Activated naive CD8-positive, alpha-beta T cell treated with anti-CD3 and anti-CD28 coated beads for 36 hours (primary cell): ENCODE measurements around the gene WHAMM. TPM values are rescaled to one million over a fixed set of nuclear protein-coding genes. Genes with fewer than 3 reads are reported as not detected.

Source experiments
- DNase-seq: peaks from one replicate; pipeline ENCODE4 v3.0.0; 2021
- H3K27ac Mint-ChIP-seq: one replicate; pipeline ENCODE4 v1.8.0; 2022; ENCODE audit warnings: mild to moderate bottlenecking, moderate library complexity, mixed read lengths
- H3K27me3 Mint-ChIP-seq: one replicate; pipeline ENCODE4 v1.8.0; 2022; ENCODE audit warnings: mild to moderate bottlenecking, mixed read lengths
- H3K36me3 Mint-ChIP-seq: one replicate; pipeline ENCODE4 v1.8.0; 2021; ENCODE audit warnings: mild to moderate bottlenecking, mixed read lengths
- H3K4me1 Mint-ChIP-seq: one replicate; pipeline ENCODE4 v1.8.0; 2021; ENCODE audit warnings: mixed read lengths
- H3K4me3 Mint-ChIP-seq: one replicate; pipeline ENCODE4 v1.8.0; 2022; ENCODE audit warnings: mild to moderate bottlenecking, moderate library complexity, mixed read lengths
- H3K9me3 Mint-ChIP-seq: one replicate; pipeline ENCODE4 v1.8.0; 2022; ENCODE audit warnings: mixed read lengths
- total RNA-seq, 2 experiments: library from RNA; stranded (reverse); gene quantifications; one replicate each; pipeline ENCODE4 v1.2.3, GENCODE V29; 2021

The WHAMM gene
- total RNA-seq, 2 experiments from 2014 or later, result 6.5 to 7.6 TPM

DNA sequence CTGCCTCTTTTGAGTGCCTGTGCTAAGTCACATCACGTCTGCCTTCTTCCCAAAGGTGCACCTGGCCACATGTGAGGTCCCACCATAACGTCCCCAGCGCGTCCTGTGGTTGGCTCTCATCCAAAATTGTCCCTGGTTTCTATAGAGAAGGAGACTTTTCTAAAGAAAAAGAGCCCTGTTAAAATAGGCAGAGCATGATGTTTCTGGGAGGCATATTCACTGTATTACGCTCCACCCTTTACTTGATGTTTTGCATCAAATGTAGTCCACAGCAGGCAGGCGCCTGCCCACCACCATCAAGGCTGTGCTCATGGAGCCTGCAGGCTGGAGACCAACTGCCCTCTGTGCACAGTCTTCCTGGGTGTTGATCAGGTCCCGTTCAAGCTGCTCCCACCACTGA, 36.3 kb downstream of the WHAMM start:
- no peak for DNase-seq
- peaks cover 10% of the 10 kb centered on the region for H3K4me1 Mint-ChIP-seq
- no peaks in the 10 kb centered on the region for H3K9me3 Mint-ChIP-seq
- H3K36me3 Mint-ChIP-seq, result peaks cover 1% of the 10 kb centered on the region
- no peak overlapping the region for H3K27ac Mint-ChIP-seq
- no peak overlapping the region for H3K4me3 Mint-ChIP-seq
- H3K27me3 Mint-ChIP-seq, result peaks cover 4% of the 10 kb centered on the region

DNA sequence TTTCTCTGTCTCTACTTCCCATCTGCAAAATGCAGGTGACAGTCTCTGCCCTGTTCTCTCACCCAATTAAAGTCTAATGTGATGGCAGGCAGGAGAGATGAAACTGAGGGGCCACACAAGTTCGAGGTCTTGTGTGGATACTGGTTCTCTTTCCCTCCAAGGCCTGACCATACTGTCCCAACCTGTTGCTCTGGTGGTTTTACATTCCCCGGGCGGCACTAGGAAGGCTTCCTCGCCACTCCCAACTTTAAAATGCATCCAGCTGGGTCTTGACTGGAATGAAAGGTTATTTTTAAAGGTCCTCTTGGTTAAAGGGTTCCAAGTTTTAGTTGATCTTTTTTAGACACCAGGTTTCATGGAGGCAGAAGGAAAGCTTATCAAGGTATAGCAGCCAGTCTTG, 37.2 kb downstream of the WHAMM start:
- no peak for DNase-seq
- Mint-ChIP-seq H3K27ac (no peak overlapping the region), H3K36me3 (peaks cover 1% of the 10 kb centered on the region), H3K27me3 (peaks cover 4% of the 10 kb centered on the region), H3K9me3 (no peaks in the 10 kb centered on the region), H3K4me3 (no peak overlapping the region), H3K4me1 (peaks cover 10% of the 10 kb centered on the region)

DNA sequence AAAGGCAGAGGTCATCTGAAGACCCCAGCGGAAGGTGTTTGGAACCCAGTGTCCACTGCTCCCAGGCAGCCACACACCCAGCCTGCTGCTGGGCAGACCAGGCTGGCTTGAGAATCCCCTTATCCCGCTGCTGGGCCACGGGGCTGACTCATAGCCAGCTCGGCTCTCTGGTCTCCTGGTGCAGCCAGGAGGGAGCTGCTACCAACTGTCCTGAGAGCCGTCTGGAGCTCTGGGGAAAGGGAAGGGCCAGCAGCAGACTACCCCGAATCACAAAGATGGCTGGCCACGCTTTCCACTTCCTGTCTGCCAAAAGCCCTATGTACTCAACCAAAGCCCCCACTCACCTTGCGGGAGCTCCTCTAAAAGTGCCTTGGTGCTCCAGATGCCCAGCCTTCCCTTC, 38.3 kb downstream of the WHAMM start:
- peaks cover 4% of the 10 kb centered on the region for H3K27me3 Mint-ChIP-seq

DNA sequence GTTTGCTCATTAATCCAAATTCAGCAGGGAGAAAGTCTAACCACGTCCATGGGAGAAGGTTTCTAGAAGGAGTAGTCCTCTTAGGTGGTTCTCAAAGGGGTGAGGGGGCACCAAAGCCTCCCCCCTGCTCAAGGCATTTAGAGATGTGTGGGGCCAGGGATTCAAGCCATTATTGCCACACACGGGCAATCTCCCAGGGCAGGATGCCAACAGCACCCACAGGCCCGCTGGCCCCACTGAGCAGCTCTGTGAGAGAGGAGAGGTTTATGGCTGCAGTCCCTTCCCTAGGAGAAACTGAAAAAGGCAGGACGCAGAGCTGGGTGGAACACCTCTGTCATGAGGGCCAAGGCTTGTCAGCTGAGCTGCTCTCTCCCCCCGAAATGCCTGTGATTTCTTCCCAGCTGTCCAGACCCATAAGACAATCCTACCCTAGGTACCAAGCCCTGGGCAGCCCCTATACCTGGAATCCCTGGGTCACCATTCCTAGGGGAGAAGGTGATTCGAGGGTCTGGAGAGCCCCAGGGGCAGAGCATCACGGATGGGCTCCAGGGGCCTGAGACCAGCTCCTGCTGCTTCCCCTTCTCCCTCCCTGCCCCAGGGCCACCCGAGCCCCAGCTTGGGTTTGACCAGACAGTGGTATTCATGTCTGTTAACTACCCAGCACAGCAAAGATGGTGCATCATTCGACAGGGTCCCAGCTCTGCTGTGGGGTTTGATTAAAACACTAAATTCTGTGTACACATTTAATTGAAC, 39.0 kb downstream of the WHAMM start:
- no peak overlapping the region for H3K4me3 Mint-ChIP-seq

More for the DNA sequence above, 38.3 kb downstream of the WHAMM start:
- H3K36me3 Mint-ChIP-seq, result peaks cover 1% of the 10 kb centered on the region
- no peak for DNase-seq
- H3K4me1 Mint-ChIP-seq, result peaks cover 10% of the 10 kb centered on the region
- no peak overlapping the region for H3K4me3 Mint-ChIP-seq
- H3K27ac Mint-ChIP-seq, result no peak overlapping the region
- no peaks in the 10 kb centered on the region for H3K9me3 Mint-ChIP-seq

DNA sequence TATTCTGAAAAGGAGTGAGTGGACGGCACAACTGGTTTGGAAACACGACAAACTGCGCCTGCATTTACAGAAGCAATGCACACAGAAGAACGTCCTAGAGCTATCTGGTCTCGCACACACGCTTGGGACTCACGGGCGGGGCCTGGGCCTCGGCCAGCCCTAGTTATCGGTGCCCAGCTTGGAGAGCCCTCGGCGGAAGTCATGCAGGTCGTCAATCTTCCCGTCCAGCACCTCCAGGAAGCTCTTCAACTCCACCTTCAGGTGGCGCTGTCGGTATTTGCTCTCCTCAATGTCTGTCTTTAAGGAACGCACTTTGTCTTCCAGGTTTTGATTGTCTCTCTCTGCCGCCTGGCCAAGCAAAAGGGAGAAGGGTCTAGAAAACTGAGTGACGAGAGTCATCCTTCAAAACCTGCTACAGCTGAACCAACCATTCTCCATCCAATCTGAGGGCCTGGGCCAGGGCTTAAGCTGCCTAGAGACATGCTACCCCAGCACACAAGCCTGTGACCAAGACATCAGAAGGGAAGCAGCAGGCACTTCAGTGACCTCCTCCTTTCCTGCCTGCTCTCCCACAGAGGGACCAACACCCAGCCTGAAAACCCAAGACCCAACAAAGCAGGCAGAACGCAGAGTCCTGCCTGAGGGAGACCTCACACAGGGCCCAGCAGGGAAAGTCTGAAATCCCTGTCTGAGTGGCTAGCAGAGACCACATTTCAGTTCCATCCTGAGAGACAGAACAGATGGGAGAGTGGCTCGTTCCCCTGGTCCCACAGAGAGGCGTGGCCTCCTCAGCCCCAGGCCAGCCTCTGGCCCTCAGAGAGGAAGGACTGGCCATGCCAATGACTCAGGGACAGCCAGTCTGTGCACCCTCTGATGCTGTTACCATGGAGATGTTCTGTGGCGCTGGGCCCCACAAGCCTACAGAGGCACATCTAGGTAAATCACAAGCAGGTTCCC, 40.4 kb downstream of the WHAMM start:
- Mint-ChIP-seq H3K36me3 (no peaks in the 10 kb centered on the region), H3K4me3 (no peak overlapping the region), H3K27ac (no peak overlapping the region), H3K27me3 (peaks cover under 1% of the 10 kb centered on the region), H3K4me1 (peaks cover 16% of the 10 kb centered on the region), H3K9me3 (no peaks in the 10 kb centered on the region)
- DNase-seq, result peak; percentile 54

More for the DNA sequence above, 39.0 kb downstream of the WHAMM start:
- Mint-ChIP-seq H3K9me3 (no peaks in the 10 kb centered on the region), H3K27me3 (peaks cover 4% of the 10 kb centered on the region), H3K27ac (no peak overlapping the region), H3K4me1 (peaks cover 17% of the 10 kb centered on the region), H3K36me3 (peaks cover 1% of the 10 kb centered on the region)
- no peak for DNase-seq

DNA sequence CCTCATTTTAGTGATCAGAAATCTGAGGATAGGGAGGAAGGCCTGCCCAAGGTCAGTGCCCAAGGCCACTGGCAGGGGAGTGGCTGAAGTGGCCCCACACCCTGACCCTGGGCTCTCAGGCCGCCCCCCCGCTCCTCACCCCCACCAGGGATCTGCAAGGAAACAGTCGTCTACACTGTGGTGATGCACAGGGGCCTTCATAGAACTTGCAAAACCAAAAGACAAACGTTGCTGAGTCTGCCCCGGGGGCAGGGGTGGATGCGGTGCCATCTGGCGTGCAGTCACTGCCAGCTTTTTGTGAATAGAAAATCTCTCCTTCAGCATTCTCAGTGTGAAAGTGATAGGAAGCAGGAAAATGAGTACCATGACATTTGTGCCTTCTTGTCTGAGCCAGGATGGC, 41.3 kb downstream of the WHAMM start:
- Mint-ChIP-seq H3K9me3 (no peaks in the 10 kb centered on the region), H3K4me3 (no peak overlapping the region), H3K4me1 (peaks cover 12% of the 10 kb centered on the region), H3K27ac (no peak overlapping the region), H3K36me3 (no peaks in the 10 kb centered on the region), H3K27me3 (no peaks in the 10 kb centered on the region)
- DNase-seq, result no peak

DNA sequence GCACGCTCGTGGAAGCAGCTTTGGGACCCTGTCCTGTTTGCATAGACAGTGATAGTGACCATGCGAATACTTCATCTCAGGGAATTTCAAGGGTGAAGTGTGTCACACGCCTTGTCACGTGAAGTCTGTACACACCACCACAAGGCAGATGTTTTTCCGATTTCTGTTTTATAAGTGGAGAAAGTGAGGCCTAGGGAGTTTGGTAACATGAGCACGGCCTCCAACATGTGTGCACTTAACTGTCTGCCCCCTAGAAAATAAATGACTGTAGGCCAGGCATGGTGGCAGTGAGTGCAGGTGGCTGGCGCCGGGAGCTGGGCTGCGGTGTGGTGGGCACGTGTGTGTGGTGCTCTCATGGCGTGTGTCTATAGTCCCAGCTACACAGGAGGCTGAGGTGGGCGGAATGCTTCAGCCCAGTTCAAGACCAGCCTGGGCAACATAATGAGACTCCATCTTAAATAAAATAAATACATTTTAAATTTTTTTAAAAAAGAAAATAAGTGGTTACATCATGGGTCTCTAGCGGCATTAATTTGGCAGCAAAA, 42.0 kb downstream of the WHAMM start:
- H3K27ac Mint-ChIP-seq, result no peak overlapping the region
- no peak overlapping the region for H3K4me3 Mint-ChIP-seq
- DNase-seq, result no peak
- no peaks in the 10 kb centered on the region for H3K9me3 Mint-ChIP-seq
- H3K4me1 Mint-ChIP-seq, result peaks cover 15% of the 10 kb centered on the region
- no peaks in the 10 kb centered on the region for H3K27me3 Mint-ChIP-seq
- no peaks in the 10 kb centered on the region for H3K36me3 Mint-ChIP-seq

DNA sequence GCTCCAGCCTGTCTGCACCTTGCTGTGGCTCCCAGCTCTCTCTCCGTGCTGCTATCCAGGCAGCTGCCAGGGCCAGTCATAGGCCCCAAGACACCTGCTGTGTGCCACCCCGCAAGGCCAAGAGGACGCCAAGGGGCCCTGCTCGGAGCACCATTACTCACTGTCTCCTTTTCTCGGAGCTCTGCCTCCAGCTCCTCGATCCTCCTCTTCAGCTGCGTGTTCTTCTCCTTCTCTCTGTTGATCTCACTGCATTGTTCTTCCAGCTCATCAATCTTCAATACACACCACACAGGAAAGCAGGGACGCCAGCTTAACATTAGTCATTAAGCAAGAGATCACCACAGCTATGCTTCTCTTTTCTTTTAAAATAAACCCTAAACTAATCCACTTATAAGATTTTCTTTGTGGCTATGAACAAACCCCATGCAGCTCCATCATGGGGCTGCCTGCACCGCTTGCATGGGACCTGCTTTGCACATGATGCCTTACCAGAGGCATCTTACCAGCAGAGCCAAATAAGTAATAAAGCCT, 42.6 kb downstream of the WHAMM start:
- DNase-seq, result no peak
- Mint-ChIP-seq H3K27me3 (no peaks in the 10 kb centered on the region), H3K4me1 (peaks cover 15% of the 10 kb centered on the region), H3K9me3 (no peaks in the 10 kb centered on the region), H3K4me3 (no peak overlapping the region), H3K36me3 (no peaks in the 10 kb centered on the region), H3K27ac (no peak overlapping the region)

DNA sequence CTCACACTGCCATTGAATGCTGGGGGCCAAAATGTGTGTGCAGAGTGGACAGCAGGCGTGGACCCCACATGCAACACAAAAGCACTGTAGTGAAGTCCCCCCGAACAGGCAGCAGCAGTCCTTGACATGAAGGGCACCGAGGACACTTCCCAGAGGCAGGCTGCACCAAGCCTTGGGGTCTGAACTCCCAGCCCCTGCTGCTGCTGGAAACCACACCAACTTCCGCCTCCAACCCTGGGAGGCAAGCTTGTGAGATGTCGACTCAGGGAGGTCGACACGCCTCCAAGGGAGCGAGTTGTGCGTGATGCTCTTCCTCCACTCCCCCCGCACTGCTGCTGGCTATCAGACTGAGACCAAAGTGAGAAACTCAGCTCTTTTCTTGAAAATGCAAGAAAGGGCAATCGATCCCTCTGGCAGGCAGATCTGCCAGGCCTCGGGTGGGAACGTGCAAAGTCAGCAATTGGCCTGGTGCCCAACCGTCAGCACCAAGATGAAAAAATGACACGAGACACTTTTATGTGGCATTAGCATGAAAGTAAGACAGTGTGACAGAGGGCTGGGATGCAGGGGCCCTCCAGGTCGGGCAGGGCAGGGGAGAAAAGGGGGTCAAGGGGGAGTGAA, 43.6 kb downstream of the WHAMM start:
- Mint-ChIP-seq H3K4me1 (peaks cover 15% of the 10 kb centered on the region), H3K36me3 (no peaks in the 10 kb centered on the region), H3K4me3 (peak overlapping the region; percentile 5), H3K27me3 (no peaks in the 10 kb centered on the region), H3K9me3 (no peaks in the 10 kb centered on the region), H3K27ac (no peak overlapping the region)
- DNase-seq, result no peak

DNA sequence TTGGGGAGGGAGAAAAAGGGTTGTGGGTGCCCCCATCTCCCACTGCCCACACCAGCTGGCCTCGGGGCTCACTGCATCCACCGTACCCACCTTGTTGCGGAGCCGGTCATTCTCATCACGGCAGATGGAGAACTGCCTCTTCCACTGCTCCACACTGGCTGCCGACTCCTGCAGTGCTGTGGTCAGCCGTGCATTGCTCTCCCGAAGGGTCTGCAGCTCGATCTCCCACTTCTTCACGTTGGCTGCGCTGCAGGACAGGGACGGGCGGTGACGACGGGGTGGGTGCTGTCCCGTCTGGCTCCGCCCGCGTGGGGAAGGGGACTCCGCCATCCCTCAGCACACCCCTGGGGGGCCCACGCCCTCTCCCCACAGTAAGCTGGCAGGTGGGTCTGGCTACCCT, 45.1 kb downstream of the WHAMM start:
- no peaks in the 10 kb centered on the region for H3K9me3 Mint-ChIP-seq
- H3K4me1 Mint-ChIP-seq, result peaks cover 15% of the 10 kb centered on the region
- no peak for DNase-seq
- H3K27me3 Mint-ChIP-seq, result no peaks in the 10 kb centered on the region
- no peaks in the 10 kb centered on the region for H3K36me3 Mint-ChIP-seq
- no peak overlapping the region for H3K27ac Mint-ChIP-seq
- H3K4me3 Mint-ChIP-seq, result no peak overlapping the region

DNA sequence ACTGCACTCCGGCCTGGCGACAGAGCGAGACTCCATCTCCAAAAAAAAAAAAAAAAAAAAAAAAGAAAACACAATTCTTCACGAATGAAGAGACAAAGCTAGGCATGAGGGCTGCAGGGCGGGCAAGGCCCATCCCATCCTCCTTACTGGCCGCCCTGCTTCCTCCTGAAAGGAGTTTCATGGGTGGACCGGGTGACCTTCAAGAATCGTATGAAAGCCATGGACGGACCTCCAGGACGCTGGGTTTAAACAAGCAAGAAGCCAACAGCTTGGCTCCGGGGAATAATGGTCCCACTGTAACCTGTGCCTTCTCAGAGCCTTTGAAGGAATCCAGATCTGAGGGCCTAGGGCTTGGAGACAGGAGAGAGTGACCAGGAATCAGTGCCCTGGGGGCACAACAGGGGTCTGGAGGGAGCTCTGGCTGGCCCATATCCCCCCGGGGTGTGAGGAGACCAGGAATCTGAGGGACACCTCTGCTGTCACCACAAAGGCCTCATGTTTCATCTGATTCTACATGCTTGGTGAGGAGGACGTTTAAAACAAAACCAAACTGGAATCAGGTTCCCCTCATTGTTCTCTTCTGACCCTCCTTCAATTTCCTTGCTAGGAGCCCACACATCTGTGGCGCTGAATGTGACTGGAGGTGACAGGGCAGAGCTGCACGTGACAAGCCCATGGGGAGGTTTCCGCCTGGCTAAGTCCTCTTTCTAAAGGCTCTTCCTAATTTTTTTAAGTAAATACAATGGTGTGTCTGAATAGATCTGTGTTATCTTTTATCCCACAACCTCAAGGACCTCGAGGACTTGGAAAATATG, 46.1 kb downstream of the WHAMM start:
- Mint-ChIP-seq H3K27me3 (no peaks in the 10 kb centered on the region), H3K4me3 (no peak overlapping the region), H3K36me3 (no peaks in the 10 kb centered on the region), H3K27ac (no peak overlapping the region), H3K9me3 (no peaks in the 10 kb centered on the region), H3K4me1 (peaks cover 12% of the 10 kb centered on the region)
- no peak for DNase-seq

DNA sequence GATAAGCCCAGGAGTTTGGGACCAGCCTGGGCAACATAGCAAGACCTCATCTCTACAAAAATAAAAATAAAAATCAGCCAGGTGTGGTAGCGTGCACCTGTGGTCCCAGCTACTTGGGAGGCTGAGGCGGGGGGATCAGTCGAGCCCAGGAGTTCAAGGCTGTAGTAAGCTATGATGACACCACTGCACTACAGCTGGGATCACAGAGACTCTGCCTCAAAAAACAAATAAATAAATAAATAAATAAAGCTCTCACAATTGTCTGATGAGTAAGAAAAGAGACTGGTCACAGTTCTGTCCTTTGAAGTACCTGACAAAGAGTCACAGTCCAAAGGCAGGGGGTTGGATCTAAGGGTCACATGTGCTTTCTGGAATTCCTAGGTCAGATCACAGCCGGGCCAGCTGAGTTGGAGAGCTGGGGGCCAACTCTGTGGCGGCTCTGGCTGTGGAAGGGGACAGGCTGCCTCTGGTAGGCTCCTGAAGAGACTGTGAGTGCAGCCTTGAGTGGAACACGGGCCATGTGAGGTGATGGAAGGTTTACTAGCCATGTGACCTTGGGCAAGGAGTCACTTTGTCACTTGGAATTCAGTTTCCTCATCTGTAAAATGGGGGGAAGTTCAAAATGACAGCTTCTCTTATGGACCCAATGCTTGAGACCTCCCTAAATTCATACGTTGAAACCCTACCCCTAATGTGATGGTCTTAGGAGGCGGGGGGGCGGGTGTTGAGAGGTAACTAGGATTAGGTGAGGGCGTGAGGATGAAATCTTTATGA, 47.2 kb downstream of the WHAMM start:
- Mint-ChIP-seq H3K27me3 (no peaks in the 10 kb centered on the region), H3K4me3 (no peak overlapping the region), H3K27ac (no peak overlapping the region), H3K36me3 (no peaks in the 10 kb centered on the region), H3K9me3 (no peaks in the 10 kb centered on the region), H3K4me1 (peaks cover 12% of the 10 kb centered on the region)
- DNase-seq, result no peak

DNA sequence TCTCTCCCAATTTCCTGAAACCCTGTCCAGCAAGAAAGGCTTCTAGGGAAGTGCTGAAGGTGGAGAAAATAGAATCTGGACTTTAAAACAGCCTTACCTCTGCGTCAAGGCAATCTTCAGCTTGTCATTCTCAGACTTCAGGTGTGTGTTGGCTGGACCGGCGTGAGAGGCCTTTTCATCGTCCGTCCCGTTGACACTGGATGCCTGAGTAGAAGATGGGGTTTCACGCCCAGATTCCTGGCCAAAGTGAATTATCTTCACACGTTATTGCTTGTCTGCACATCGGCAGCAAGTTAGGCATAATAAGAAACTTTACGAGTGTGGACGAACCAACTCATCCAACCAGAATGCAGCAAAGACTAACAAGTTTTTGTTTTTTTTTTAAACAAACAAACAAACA, 49.5 kb downstream of the WHAMM start:
- H3K27ac Mint-ChIP-seq, result no peak overlapping the region

More for the DNA sequence above, 49.5 kb downstream of the WHAMM start:
- H3K4me3 Mint-ChIP-seq, result no peak overlapping the region
- peaks cover 3% of the 10 kb centered on the region for H3K4me1 Mint-ChIP-seq
- DNase-seq, result no peak
- H3K27me3 Mint-ChIP-seq, result no peaks in the 10 kb centered on the region
- H3K9me3 Mint-ChIP-seq, result no peaks in the 10 kb centered on the region
- H3K36me3 Mint-ChIP-seq, result no peaks in the 10 kb centered on the region
